Activated CD4-positive, alpha-beta memory T cell treated with anti-CD3 and anti-CD28 coated beads, Interleukin-2, amount 10 ng/mL, durations not matched to agents 7 days and 5 days (primary cell): ENCODE measurements around the gene CAMK1G. TPM values are rescaled to one million over a fixed set of nuclear protein-coding genes. Genes with fewer than 3 reads are reported as not detected.
A peak's percentile ranks its signal among the peaks of the same experiment; 100 is the strongest.

Experiments used
- CTCF ChIA-PET: fragments of 350-600 bp; sonication (Branson Sonifier 250); formaldehyde crosslinking; loops from one replicate; lab custom pipeline; 2021; ENCODE audit warnings: antibody characterized with exemption, inconsistent platforms; lab: Charles Lee
- POLR2A ChIA-PET: fragments of 350-600 bp; sonication (Branson Sonifier 250); formaldehyde crosslinking; loops from one replicate; lab custom pipeline; 2021; ENCODE audit warnings: antibody characterized with exemption; lab: Charles Lee
- DNase-seq: peaks from one replicate; pipeline ENCODE4 v3.0.0-alpha.2; 2020
- H3K27ac Mint-ChIP-seq: one replicate; pipeline ENCODE4 v1.8.0; 2021; ENCODE audit warnings: mild to moderate bottlenecking, mixed read lengths
- H3K27me3 Mint-ChIP-seq: one replicate; pipeline ENCODE4 v1.8.0; 2021; ENCODE audit warnings: mixed read lengths
- H3K36me3 Mint-ChIP-seq: one replicate; pipeline ENCODE4 v1.8.0; 2021; ENCODE audit warnings: low read depth, mixed read lengths
- H3K4me1 Mint-ChIP-seq: one replicate; pipeline ENCODE4 v1.8.0; 2021; ENCODE audit warnings: mixed read lengths
- H3K4me3 Mint-ChIP-seq: one replicate; pipeline ENCODE4 v1.8.0; 2021; ENCODE audit warnings: mild to moderate bottlenecking, mixed read lengths
- H3K9me3 Mint-ChIP-seq: one replicate; pipeline ENCODE4 v1.8.0; 2021; ENCODE audit warnings: mixed read lengths
- total RNA-seq, 2 experiments: library from RNA; stranded (reverse); gene quantifications; one replicate each; pipeline ENCODE4 v1.2.3, GENCODE V29; 2021

The CAMK1G gene
- total RNA-seq, 2 experiments from 2014 or later, result not detected

DNA sequence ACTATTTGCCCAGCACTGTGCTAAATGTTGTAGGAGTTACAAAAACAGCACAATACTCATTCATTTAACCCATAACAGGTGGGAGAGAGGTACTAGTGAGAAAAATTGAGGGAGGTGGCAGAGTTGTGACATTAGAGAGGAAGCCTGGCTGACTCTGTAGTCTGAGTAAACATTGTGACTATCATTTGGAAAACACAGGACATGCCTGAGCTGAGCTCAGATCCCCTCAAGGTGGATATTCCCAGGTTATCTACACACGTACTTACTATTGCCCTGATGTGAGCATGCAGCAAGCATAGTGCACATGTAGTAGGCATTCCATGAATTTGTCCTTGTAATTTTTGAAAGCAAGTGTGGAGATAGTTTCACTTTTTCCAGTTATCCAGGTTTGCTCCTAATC lies 10.9 kb downstream of the CAMK1G start:
- POLR2A ChIA-PET, result no interaction called here

DNA sequence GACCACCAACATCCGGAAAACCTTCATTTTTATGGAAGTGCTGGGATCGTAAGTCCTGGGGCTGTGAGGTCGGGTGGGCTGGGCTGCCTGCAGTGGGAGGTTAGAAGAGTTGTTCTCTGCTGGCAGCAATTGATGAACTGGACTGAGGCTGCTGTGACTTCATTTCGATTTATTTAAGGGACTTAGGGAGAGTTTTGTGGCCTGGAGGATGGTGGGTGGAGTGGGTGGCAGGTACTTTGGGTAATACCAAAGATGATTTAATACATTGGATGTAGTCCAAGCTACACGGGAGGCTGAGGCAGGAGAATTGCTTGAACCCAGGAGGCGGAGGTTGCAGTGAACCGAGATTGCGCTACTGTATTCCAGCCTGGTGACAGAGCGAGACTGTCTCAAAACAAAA lies 11.5 kb downstream of the CAMK1G start:
- Mint-ChIP-seq H3K4me1 (no peaks in the 10 kb centered on the region), H3K4me3 (no peak overlapping the region), H3K36me3 (no peaks in the 10 kb centered on the region), H3K9me3 (no peaks in the 10 kb centered on the region), H3K27ac (no peak overlapping the region), H3K27me3 (peaks cover 31% of the 10 kb centered on the region)
- DNase-seq, result no peak
- ChIA-PET POLR2A (interaction anchor here (0.9 kb wide), 1 partner anchor 12 kb away, joined by 3 read pairs; the partner anchor contains the start of gene CAMK1G), CTCF (interaction anchor here (1.7 kb wide), 1 partner anchor 17 kb away, joined by 5 read pairs; no protein-coding TSS in a partner anchor)

More for the DNA sequence above, 10.9 kb downstream of the CAMK1G start:
- Mint-ChIP-seq H3K27ac (no peak overlapping the region), H3K4me3 (no peak overlapping the region), H3K4me1 (no peaks in the 10 kb centered on the region), H3K27me3 (peaks cover 27% of the 10 kb centered on the region), H3K36me3 (no peaks in the 10 kb centered on the region), H3K9me3 (no peaks in the 10 kb centered on the region)
- DNase-seq, result no peak
- CTCF ChIA-PET, result interaction anchor here (1.7 kb wide), 1 partner anchor 17 kb away, joined by 5 read pairs; no protein-coding TSS in a partner anchor

DNA sequence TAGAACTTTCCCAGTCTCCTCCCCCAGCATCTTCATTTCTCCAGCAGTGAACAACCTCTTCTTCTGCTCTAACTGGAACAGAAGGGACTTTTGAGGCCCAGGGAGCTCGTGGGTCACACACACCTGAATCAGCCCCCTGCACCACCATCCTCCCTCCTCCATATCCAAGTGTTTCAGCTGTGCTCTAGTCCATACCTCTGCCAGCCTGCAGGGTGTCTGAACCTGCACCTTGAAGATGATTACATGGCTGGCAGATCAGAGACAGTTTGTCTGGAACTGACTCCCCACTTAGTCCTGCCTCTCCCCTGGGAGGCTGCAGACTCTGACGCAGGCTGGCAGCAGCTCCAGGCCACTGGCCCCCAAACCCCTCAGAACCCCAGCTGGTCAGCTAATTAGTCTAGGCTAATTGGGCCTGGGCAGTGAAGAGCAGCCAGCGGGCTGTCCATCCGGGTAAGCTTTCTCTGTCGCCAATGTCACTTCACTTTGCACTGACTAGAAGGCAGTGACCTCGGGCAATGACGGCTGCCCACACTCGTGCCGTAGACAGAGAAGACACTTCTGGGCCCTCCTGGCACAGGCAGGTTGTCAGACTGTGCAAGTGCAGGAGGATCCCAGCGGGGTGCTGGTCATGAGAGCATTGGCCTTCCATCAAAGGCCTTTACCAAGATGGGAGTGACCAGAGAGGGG lies 12.2 kb downstream of the CAMK1G start:
- peaks cover 34% of the 10 kb centered on the region for H3K27me3 Mint-ChIP-seq
- POLR2A ChIA-PET, result interaction anchor here (0.9 kb wide), 1 partner anchor 12 kb away, joined by 3 read pairs; the partner anchor contains the start of gene CAMK1G

DNA sequence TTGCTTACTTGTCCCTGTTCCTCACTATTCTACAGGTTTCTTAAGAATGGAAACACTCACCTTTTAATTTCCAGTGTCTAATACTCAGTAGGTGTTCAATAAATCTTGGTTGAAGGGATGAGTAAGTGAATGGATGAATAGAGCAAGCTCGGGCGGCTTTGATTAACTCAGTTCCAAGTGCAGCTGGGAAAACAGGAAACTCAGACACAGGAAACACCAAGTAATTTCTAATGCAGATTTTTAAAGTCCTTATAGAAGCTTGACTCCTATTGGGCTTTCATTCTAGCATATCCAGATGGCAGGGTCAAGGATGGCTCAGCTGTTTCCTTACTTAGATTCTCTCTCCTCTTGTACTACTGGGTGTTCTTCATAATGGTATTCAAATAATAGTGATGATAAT lies 14.0 kb downstream of the CAMK1G start:
- Mint-ChIP-seq H3K36me3 (no peaks in the 10 kb centered on the region), H3K4me1 (peaks cover 2% of the 10 kb centered on the region)
- CTCF ChIA-PET, result interaction anchor here (0.6 to 1.2 kb wide), 8 partner anchors 10 to 95 kb away, joined by 3 to 5 read pairs (median 3); no protein-coding TSS in a partner anchor

More for the DNA sequence above, 12.2 kb downstream of the CAMK1G start:
- Mint-ChIP-seq H3K4me3 (no peak overlapping the region), H3K27ac (no peak overlapping the region), H3K4me1 (no peaks in the 10 kb centered on the region), H3K9me3 (no peaks in the 10 kb centered on the region), H3K36me3 (no peaks in the 10 kb centered on the region)
- no peak for DNase-seq
- CTCF ChIA-PET, result interaction anchor here (1.4 kb wide), 1 partner anchor 152 kb away, joined by 3 read pairs; no protein-coding TSS in a partner anchor

DNA sequence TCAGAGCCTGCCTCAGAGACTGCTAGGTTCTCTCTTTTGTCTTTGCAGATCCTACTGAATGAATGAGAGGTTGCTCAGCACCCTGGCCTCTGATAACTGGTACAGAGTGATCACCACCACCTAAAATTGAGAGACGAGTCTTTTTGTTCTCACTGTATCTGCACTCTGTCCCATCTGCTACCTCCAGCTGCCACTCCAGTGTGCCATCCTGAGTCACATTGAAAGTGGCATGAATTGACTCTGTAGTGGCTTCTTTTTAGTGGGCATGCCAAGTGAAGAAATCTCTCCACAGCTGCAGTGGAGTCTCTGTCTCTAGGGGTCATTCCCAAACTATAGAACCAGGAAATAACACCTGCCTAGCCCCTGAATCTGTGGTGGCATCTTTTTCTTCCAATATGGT lies 14.7 kb downstream of the CAMK1G start:
- POLR2A ChIA-PET, result no interaction called here
- Mint-ChIP-seq H3K9me3 (no peaks in the 10 kb centered on the region), H3K27me3 (peaks cover 37% of the 10 kb centered on the region), H3K4me3 (no peak overlapping the region), H3K4me1 (peaks cover 2% of the 10 kb centered on the region), H3K36me3 (no peaks in the 10 kb centered on the region), H3K27ac (no peak overlapping the region)
- CTCF ChIA-PET, result interaction anchor here (0.9 to 1.2 kb wide), 5 partner anchors 9 to 95 kb away, joined by 3 to 5 read pairs (median 3); no protein-coding TSS in a partner anchor
- DNase-seq, result no peak

More for the DNA sequence above, 14.0 kb downstream of the CAMK1G start:
- peaks cover 39% of the 10 kb centered on the region for H3K27me3 Mint-ChIP-seq
- POLR2A ChIA-PET, result no interaction called here
- H3K27ac Mint-ChIP-seq, result no peak overlapping the region
- no peaks in the 10 kb centered on the region for H3K9me3 Mint-ChIP-seq
- no peak overlapping the region for H3K4me3 Mint-ChIP-seq
- DNase-seq, result no peak

DNA sequence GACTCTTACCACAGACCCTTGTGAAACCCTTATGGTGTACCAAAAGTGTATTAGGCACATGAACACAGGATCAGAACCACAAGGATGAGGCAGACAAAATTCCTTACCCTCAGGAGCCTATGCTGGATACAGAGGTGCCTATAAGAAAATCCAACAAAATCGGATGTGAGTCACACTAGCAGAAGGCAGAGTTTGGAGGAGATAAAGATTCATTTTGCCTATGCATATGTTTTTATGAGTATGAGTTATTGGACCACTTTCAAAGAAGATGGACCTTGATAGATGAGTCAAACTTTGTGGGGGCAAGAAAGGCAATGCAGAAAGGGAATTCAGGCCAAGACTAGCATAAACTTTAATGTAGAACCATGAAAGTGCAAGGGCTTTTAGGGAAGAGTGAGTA lies 17.0 kb downstream of the CAMK1G start:
- POLR2A ChIA-PET, result no interaction called here
- no peak for DNase-seq
- peaks cover 24% of the 10 kb centered on the region for H3K27me3 Mint-ChIP-seq
- no peak overlapping the region for H3K4me3 Mint-ChIP-seq
- H3K36me3 Mint-ChIP-seq, result no peaks in the 10 kb centered on the region
- H3K27ac Mint-ChIP-seq, result no peak overlapping the region
- CTCF ChIA-PET, result interaction anchor here (0.9 to 1.5 kb wide), 5 partner anchors 24 to 150 kb away, joined by 3 to 5 read pairs (median 4); no protein-coding TSS in a partner anchor
- peaks cover 7% of the 10 kb centered on the region for H3K4me1 Mint-ChIP-seq
- H3K9me3 Mint-ChIP-seq, result no peaks in the 10 kb centered on the region

DNA sequence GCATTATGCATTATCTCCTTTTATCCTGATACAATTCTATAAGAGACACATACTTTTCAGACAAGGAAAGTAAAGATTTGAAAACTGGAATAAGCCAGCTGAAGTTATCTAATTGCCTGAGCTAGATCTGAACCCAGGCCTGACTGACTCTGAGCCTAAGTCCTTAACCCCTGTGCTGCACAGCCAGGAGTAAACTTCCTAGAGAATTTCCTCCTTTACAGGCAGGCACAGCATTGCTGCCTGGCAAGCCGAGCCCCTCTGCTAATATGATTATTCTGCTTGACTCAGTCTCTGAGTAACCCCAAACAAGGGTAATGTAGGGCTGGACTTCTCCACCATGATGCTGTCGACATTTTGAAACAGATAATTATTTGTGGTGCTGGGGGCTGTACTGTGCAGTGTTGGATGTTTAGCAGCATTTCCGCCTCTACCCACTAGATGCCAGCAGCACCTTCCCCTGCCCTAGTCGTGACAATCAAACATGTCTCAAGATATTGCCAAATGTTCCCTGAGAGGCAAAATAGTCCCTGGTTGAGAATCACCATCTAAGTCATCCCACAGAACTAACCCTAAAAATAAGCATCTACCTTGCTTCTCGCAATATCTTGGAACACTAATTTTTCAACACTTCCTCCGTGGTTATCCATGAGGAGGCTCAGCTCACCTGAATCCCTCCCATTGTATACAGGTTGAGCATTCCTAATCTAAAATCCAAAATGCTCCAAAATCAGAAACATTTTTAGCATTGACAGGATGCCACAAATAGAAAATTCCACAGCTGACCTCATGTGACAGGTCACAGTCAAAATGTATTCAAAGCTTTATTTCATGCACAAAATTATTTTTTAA lies 18.5 kb downstream of the CAMK1G start:
- peak; percentile 57 for DNase-seq
- POLR2A ChIA-PET, result no interaction called here
- CTCF ChIA-PET, result interaction anchor here (0.7 to 2.6 kb wide), 13 partner anchors 10 to 147 kb away, joined by 3 to 14 read pairs (median 4); partner anchors contain the start of gene G0S2
- no peak overlapping the region for H3K4me3 Mint-ChIP-seq
- H3K27ac Mint-ChIP-seq, result no peak overlapping the region
- H3K36me3 Mint-ChIP-seq, result no peaks in the 10 kb centered on the region
- peaks cover 23% of the 10 kb centered on the region for H3K27me3 Mint-ChIP-seq
- peaks cover 10% of the 10 kb centered on the region for H3K4me1 Mint-ChIP-seq
- no peaks in the 10 kb centered on the region for H3K9me3 Mint-ChIP-seq

DNA sequence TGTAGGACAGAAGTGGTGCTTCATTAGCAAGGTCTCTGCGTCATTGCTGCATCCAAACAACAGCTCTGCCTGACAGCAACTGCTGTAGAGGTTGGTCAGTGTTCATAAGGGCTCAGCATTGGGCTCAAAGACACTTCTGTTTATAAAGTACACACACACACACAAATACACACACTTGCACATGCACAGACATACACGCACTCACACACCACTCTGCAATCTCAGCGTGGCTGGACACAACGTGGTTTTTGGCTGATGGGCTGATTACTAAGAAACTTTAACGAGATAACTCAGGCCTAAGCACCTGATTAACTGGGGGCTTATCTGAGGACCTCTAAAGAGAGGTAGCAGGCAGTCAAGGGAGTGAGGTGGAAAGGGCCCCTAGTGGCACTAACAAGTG lies 20.4 kb downstream of the CAMK1G start:
- no peaks in the 10 kb centered on the region for H3K36me3 Mint-ChIP-seq
- no peak for DNase-seq
- CTCF ChIA-PET, result interaction anchor here (1.0 to 2.6 kb wide), 4 partner anchors 85 to 145 kb away, joined by 4 to 14 read pairs (median 6); no protein-coding TSS in a partner anchor
- H3K27me3 Mint-ChIP-seq, result peaks cover 20% of the 10 kb centered on the region
- POLR2A ChIA-PET, result no interaction called here
- H3K27ac Mint-ChIP-seq, result no peak overlapping the region
- no peak overlapping the region for H3K4me3 Mint-ChIP-seq
- H3K4me1 Mint-ChIP-seq, result peaks cover 10% of the 10 kb centered on the region
- no peaks in the 10 kb centered on the region for H3K9me3 Mint-ChIP-seq

DNA sequence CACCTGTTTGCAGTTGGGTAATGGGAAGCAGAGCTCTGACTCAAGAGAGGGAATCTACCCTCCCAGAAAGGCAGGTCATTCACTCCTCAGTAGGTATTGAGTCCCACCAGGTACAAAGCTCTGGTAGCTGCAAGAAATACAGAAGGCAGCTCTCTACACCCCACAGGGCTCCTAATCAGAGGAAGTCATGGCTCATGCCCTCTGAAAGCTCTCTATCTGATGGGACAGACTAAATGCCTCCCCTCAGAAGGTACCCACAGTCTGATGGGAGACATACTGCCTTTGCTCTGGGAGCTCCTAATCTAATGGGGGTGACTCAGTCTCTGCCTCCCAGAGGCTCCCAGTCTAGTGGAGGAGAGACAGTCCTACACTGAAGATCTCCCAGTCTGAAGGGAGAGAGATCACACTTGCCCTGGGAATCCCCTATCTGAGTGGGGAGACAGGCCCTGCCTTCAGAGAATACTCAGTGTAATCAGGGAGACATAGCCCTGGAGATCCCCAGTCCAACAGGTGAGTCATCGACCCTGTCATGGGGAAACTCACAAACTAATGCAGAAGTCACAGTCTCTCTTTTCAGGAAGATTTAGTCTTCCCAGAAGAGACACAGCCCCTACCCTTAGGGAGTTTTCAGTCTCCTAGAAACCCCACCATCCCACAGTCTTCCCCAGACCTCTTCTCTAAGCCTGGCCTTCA lies 23.7 kb downstream of the CAMK1G start:
- no peak overlapping the region for H3K27ac Mint-ChIP-seq

DNA sequence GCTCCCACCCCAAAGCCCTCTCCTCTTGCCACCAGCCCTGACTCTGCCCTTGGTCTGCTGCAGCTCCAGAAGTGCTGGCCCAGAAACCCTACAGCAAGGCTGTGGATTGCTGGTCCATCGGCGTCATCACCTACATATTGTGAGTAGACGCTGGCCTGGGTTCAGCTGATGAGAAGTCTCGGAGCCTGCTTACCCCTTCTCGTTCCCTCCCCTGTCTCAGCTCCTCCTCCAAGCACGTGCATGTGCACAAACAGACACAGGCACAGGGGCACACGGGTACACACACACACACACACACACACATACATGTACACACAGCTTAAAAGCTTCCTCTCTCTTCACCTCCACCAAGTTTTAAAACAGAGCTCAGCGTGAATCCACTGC lies 24.3 kb downstream of the CAMK1G start:
- no peaks in the 10 kb centered on the region for H3K27me3 Mint-ChIP-seq
- no peaks in the 10 kb centered on the region for H3K9me3 Mint-ChIP-seq
- ChIA-PET POLR2A (interaction anchor here (1.2 kb wide), 1 partner anchor 68 kb away, joined by 3 read pairs; the partner anchor contains the start of gene G0S2), CTCF (interaction anchor here (1.4 to 1.9 kb wide), 3 partner anchors 10 to 40 kb away, joined by 3 to 5 read pairs (median 5); no protein-coding TSS in a partner anchor)
- H3K27ac Mint-ChIP-seq, result no peak overlapping the region
- no peak for DNase-seq
- H3K4me1 Mint-ChIP-seq, result peaks cover 24% of the 10 kb centered on the region
- H3K36me3 Mint-ChIP-seq, result no peaks in the 10 kb centered on the region
- H3K4me3 Mint-ChIP-seq, result no peak overlapping the region

More for the DNA sequence above, 23.7 kb downstream of the CAMK1G start:
- Mint-ChIP-seq H3K4me3 (no peak overlapping the region), H3K27me3 (no peaks in the 10 kb centered on the region), H3K4me1 (peaks cover 19% of the 10 kb centered on the region), H3K9me3 (no peaks in the 10 kb centered on the region), H3K36me3 (no peaks in the 10 kb centered on the region)
- DNase-seq, result no peak
- CTCF ChIA-PET, result interaction anchor here (1.4 to 1.9 kb wide), 4 partner anchors 10 to 141 kb away, joined by 3 to 5 read pairs (median 4); no protein-coding TSS in a partner anchor
- POLR2A ChIA-PET, result interaction anchor here (1.2 kb wide), 1 partner anchor 68 kb away, joined by 3 read pairs; the partner anchor contains the start of gene G0S2

DNA sequence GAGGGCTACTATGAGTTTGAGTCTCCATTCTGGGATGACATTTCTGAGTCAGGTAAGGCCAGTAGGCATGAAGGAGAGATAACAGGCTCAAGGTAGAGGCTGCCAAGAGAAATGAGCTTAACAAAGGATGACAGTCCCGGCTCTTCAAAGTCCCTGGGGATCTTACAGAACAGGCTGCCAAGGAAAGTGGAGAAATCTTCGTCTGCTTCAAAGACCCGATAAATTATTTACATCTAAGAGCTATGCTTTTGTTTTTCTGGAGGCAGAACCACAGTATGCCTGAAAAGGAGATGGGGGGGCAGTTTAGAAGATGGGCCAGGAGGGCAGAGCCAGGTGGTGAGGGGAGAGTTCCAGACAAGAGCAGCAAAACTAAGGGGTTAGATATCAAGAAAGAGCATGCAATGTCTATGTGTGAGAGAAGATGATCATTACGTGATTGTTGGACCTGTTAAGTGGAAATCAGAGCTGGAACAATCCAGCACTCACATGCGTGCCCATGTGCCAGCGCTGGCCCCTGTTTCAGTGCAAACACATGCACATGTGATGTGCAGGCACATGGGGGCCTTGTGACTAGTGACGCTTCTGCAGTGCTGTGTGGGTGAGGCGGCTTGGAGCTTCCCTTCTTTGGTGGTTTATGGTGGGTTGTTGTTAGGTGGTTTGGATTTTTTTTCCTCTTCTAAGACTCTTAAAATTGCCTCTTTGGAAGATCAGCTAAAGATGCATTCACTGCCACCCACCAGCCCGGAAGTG lies 25.7 kb downstream of the CAMK1G start:
- no peak overlapping the region for H3K4me3 Mint-ChIP-seq
- no peaks in the 10 kb centered on the region for H3K27me3 Mint-ChIP-seq
- H3K27ac Mint-ChIP-seq, result no peak overlapping the region
- ChIA-PET CTCF (interaction anchor here (0.7 to 1.7 kb wide), 3 partner anchors 10 to 43 kb away, joined by 4 to 5 read pairs (median 4); no protein-coding TSS in a partner anchor), POLR2A (no interaction called here)
- H3K4me1 Mint-ChIP-seq, result peaks cover 30% of the 10 kb centered on the region
- H3K9me3 Mint-ChIP-seq, result no peaks in the 10 kb centered on the region
- no peaks in the 10 kb centered on the region for H3K36me3 Mint-ChIP-seq
- no peak for DNase-seq
